Breast epithelium (tissue), 4 donors: ENCODE data around the gene BDH2. TPM values are rescaled to one million over a fixed set of nuclear protein-coding genes. Genes with fewer than 3 reads are reported as not detected.

ENCODE experiments used
- DNase-seq, 2 donors: peaks; one replicate each; pipeline ENCODE4 v3.0.0-alpha.2; 2019; ENCODE audit warnings: low spot score in 2 of 2
- H3K27ac ChIP-seq, 2 donors: fragments of 200-600 bp; sonication (generic) in 1 of 2; one replicate each; pipeline ENCODE4 v1.5.1; 2016 to 2019; ENCODE audit warnings: mild to moderate bottlenecking in 1 of 2
- H3K27me3 ChIP-seq, 2 donors: fragments of 200-600 bp; sonication (generic) in 1 of 2; one replicate each; pipeline versions ENCODE4 v1.5.1 to v1.6.0; 2017 to 2019; ENCODE audit warnings: control low read depth in 1 of 2, mild to moderate bottlenecking in 1 of 2
- H3K36me3 ChIP-seq: fragments of 200-600 bp; one replicate; pipeline ENCODE4 v1.5.1; 2019
- H3K4me1 ChIP-seq, 2 donors: fragments of 200-600 bp; sonication (generic); one replicate each; pipeline ENCODE4 v1.5.1; 2016 to 2019; ENCODE audit warnings: control low read depth in 1 of 2
- H3K4me3 ChIP-seq, 3 donors: fragments of 200-600 bp; sonication (generic); 1 replicate in 2 of 3; 2 replicates in 1 of 3; pipeline ENCODE4 v1.5.1; 2016 to 2019; ENCODE audit warnings: mild to moderate bottlenecking in 3 of 3, moderate library complexity in 2 of 3
- H3K9me3 ChIP-seq, 2 donors: fragments of 200-600 bp; sonication (generic) in 1 of 2; one replicate each; pipeline ENCODE4 v1.5.1; 2016 to 2019; ENCODE audit warnings: control low read depth in 1 of 2
- CTCF ChIP-seq, 3 donors: fragments of 450-650 bp; IDR thresholded peaks; one replicate each; pipeline ENCODE4 v1.5.1; 2016 to 2017; ENCODE audit warnings: antibody characterized with exemption in 3 of 3, mild to moderate bottlenecking in 3 of 3, moderate library complexity in 3 of 3
- POLR2A ChIP-seq: fragments of 450-650 bp; IDR thresholded peaks from one replicate; pipeline ENCODE4 v1.6.1; 2016; ENCODE audit warnings: antibody characterized with exemption, mild to moderate bottlenecking, moderate library complexity
- POLR2AphosphoS5 ChIP-seq, 3 donors: sonication (generic); formaldehyde crosslinking; IDR thresholded peaks; one replicate each; pipeline ENCODE4 v1.6.1; 2017; ENCODE audit warnings: antibody characterized with exemption in 3 of 3
- intact Hi-C: fragments of 100-400 bp; cut with DNase I; formaldehyde crosslinking; loops from one replicate; pipeline ENCODE4 v1.15.1; 2023; ENCODE audit warnings: low total_unique reads
- total RNA-seq, 3 donors: library from RNA; depleted of rRNA; stranded (reverse); fragments of >200 nt; gene quantifications; one replicate each; pipeline ENCODE4 v1.1.0, GENCODE V29; 2016

BDH2 gene
- total RNA-seq, 3 donors from 2014 or later: 65.2 to 97.3 (median 78.1) TPM

- H3K27ac ChIP-seq: no peak overlapping the region
- H3K4me1 ChIP-seq: peaks cover 0 to 3% of the 10 kb centered on the region in 2 donors
- TF ChIP-seq POLR2A (no peak), CTCF (IDR thresholded peaks at IDR 0.05) (no peak), POLR2AphosphoS5 (IDR thresholded peaks at IDR 0.05) (no peak)
- no peaks in the 10 kb centered on the region for H3K36me3 ChIP-seq
- intact Hi-C loops: no loop called here
- no peaks in the 10 kb centered on the region for H3K27me3 ChIP-seq
- H3K4me3 ChIP-seq: no peak overlapping the region
- DNase-seq: no peak
- H3K9me3 ChIP-seq: no peaks in the 10 kb centered on the region
Measured at GRCh38 chr4:103097112-103097511, 2.5 kb downstream of the BDH2 start.

DNA sequence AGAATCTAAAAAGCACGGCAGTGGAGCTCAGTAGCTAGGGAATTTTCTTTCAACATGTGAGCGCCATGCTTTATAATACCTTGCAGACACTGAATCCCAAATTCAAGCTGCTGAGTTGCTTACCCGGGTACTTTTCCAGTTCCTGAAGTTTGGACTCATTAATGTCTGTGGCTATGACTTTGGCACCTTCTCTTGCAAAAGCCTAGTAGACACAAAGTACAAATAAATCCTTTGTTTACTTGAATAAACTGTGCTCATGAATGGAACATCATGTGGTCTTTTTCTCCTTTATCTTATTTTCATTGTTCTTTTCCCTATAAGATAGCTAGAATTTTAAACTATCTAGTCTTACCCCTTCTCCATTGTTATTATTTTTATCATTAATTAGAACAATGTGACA lies 4.6 kb downstream of the BDH2 start:
- Histone ChIP-seq H3K4me1 (peaks cover 0 to 3% of the 10 kb centered on the region in 2 donors), H3K9me3 (no peaks in the 10 kb centered on the region)
- intact Hi-C loops: no loop called here

GRCh38 chr4:103092245-103092644 lies 7.4 kb downstream of the BDH2 start:
- no peak overlapping the region for H3K27ac ChIP-seq
- intact Hi-C loops: no loop called here
- H3K36me3 ChIP-seq: no peaks in the 10 kb centered on the region
- no peak overlapping the region for H3K4me3 ChIP-seq
- no peaks in the 10 kb centered on the region for H3K9me3 ChIP-seq
- no peaks in the 10 kb centered on the region for H3K27me3 ChIP-seq
- no peak for TF ChIP-seq POLR2AphosphoS5 (IDR thresholded peaks at IDR 0.05)
- TF ChIP-seq CTCF (IDR thresholded peaks at IDR 0.05): no peak
- no peak for TF ChIP-seq POLR2A
- DNase-seq: no peak
- no peaks in the 10 kb centered on the region for H3K4me1 ChIP-seq

More for the DNA sequence above, 4.6 kb downstream of the BDH2 start:
- Histone ChIP-seq H3K27ac (no peak overlapping the region), H3K4me3 (no peak overlapping the region), H3K36me3 (no peaks in the 10 kb centered on the region), H3K27me3 (no peaks in the 10 kb centered on the region)
- no peak for DNase-seq
- no peak for TF ChIP-seq CTCF (IDR thresholded peaks at IDR 0.05)
- no peak for TF ChIP-seq POLR2AphosphoS5 (IDR thresholded peaks at IDR 0.05)
- TF ChIP-seq POLR2A: no peak

- intact Hi-C loops: no loop called here
- Histone ChIP-seq H3K27me3 (no peaks in the 10 kb centered on the region), H3K27ac (no peak overlapping the region), H3K4me1 (no peaks in the 10 kb centered on the region), H3K36me3 (no peaks in the 10 kb centered on the region), H3K4me3 (no peak overlapping the region), H3K9me3 (no peaks in the 10 kb centered on the region)
- no peak for DNase-seq
- TF ChIP-seq CTCF (IDR thresholded peaks at IDR 0.05) (peak in 2 of 3 donors; percentile 27 to 37), POLR2AphosphoS5 (IDR thresholded peaks at IDR 0.05) (no peak), POLR2A (no peak)
Measured at GRCh38 chr4:103091601-103092223, 7.9 kb downstream of the BDH2 start.

DNA sequence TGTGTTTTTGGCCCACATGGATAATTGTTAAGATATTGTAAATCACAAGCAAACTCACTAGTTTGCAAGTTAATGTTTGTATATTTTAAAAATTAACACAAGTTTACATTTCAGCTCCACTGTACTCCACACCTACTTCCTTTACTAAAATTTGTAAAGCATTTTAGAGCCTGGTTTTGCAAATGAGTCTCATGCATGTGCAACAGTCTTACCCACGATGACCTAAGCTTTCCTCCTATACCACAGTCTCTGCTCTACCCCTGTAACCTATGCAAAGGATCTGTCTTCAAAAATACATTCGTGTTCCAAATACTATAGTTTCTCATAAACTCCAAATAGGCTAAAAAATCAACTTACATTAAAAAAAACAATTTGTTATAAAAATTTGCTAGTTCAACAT lies 10.2 kb downstream of the BDH2 start:
- TF ChIP-seq CTCF (IDR thresholded peaks at IDR 0.05): no peak
- no peak for TF ChIP-seq POLR2A
- no peak for TF ChIP-seq POLR2AphosphoS5 (IDR thresholded peaks at IDR 0.05)
- DNase-seq: no peak
- Histone ChIP-seq H3K9me3 (no peaks in the 10 kb centered on the region), H3K27ac (no peak overlapping the region), H3K27me3 (no peaks in the 10 kb centered on the region), H3K36me3 (peaks cover 5% of the 10 kb centered on the region), H3K4me1 (no peaks in the 10 kb centered on the region), H3K4me3 (no peak overlapping the region)
- intact Hi-C loops: no loop called here
